HG03159 (cell line): Measurements from ENCODE around the gene MEIS2.

ENCODE experiments used
- ATAC-seq: cut with Tn5 transposase; IDR thresholded peaks from one replicate; pipeline ENCODE4 v1.9.1; 2021; ENCODE audit warnings: mild to moderate bottlenecking, moderate library complexity; ENCODE audit not compliant: unreplicated experiment

The MEIS2 gene

DNA sequence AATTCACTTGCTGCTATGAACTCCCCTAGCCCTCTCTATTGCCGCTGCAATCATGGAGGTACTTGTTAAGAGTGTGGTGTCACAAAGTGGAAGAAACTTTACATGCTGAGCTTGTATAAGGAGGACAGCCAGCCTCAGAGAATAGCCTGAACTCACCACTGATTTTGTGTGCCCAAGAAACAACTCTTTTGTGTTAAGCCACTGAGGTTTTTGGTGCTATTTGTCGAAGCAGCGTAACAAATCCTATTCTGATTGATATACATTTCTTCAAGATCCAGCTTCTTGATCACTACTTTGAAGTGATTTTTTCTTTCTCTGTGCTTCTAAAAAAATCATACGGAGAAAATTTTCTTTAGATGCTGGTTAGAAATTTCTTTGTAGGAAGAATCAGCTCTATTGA is 132.4 kb downstream of the MEIS2 start:
- ATAC-seq, result no peak

DNA sequence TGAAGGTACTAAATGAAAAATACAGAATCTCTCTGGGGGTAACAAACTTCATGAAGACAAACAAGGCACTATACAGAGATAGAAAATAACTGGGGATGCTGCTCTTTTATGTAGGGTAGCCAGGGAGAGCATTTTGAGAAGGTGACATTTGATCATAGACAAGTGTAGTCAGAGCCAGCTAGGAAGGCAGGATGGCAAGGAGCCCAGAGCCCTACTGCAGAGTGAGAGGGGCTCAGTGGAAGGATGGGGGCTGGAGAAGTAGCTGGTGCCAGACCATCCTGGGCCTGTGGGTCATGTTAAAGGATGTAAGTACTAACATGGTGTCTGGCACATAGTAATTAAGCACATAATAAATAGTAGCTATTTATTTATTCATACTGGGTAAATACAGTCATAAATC is 133.6 kb downstream of the MEIS2 start:
- ATAC-seq, result no peak

DNA sequence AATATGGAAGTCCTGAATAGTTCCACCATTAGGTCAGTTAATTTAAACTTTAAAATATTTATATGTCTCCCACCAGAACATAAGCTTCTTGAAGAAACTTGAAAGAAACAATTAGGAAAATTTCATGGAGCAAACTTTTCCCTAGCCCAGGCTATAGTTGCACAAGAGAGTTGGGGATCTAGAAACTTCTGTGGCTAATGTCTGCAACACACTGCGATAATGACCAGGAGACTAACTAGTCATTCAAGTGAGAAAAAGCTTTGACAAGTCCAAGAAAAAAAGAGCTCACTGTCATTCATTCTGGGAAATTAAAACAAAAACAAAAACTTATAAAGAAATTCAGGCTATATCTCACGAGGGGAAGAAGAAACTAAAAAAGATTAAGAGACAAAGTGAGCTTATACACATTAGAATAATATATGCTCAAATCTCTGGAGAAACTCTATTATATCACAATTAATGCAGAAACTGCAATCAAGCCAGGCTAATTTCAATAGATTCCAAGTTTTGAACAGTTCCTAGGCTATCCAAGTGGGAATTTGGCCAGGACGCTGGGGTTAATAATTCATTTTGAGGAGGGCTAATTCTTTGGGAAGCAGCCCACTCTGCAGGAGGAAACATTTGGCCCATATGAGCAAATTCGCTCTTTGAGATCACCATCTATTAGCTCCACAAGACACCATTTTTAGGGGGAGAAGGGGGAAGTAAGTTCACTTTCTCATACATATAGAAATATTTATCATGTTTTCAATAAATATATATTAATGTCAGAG is 134.6 kb downstream of the MEIS2 start:
- no peak for ATAC-seq

DNA sequence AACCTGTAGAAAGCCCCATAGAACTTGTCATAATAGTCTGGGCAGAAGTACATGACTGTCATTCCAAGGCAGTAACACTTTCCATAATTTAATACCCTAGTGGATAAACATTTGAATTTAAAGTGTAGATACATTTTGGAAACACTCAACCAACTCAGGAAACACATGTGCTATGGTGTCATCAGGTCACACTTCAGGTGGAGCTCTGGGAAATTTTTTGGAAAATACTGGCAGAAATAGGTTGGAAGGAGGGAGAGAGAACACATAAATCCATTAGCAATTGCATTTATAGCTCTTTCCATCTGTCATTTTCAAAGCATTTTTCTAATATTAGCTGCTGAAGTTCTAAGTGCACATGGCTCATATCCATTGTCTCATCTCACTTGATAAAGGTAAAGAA is 135.7 kb downstream of the MEIS2 start:
- ATAC-seq, result no peak

DNA sequence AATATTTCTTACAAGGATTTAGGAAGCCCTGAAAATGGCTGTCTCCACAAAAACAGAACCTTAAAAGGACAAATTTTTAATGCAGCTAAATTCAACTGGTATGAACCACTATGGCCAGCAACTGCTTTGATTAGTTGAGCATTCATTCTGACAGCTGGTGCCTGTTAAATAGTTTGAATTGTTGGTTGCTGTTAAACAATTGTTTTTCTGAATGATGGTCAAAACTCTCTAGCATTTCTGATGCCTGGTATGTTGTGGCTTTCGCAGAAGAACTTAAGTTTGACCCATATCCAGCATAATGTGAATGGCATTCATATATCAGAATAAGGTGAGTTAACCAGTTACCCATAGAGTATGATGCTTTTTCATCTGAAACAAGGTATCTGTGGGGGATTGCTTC is 138.4 kb downstream of the MEIS2 start:
- ATAC-seq, result no peak

DNA sequence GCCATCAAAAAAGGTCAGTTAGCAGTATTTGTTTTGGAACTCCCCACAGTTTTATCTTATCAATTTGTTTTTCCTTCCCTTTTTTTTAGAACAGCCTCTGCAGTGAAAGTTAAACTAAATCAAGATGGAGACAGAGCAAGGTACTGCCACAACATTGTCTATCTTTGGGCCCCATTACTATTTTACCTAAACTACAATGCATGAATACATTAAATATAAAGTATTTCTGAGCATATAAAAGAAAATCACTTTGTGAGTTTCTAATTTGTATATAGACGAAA is 139.5 kb downstream of the MEIS2 start:
- ATAC-seq, result no peak

DNA sequence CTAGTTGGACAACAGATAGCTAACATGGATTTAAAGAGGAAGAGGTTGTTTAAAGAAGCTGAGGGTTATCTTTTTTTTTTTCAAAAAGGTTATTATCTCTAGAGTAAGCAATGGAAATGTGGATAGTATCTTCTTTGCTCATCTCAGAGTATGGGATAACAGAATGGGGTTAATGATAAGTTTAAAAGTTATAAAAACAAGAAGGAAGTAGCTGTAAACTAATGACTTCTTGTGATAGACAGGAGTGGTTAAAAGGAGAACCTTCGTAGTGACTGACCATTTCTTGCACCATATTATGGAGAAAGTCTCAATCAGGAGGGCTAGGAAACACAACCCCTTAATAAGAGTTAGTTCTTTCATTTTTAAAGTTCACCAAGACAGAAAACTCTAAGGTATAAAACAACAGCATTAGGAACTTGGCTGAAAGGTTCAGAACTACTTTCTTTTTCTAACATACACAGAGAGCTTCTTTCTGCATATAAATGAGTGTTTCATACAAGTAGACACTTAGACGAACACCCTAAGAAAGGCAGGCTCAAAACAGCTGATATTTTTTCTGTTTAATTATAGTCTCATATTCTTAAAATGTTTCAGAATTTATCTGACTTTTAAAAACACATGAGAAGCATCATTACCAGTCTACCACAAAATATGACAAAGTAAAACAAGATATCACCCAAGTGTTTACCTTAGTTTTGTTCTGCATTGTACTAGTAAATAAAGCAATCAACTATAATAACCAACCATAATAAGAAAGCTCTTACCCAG is 140.0 kb downstream of the MEIS2 start:
- no peak for ATAC-seq

DNA sequence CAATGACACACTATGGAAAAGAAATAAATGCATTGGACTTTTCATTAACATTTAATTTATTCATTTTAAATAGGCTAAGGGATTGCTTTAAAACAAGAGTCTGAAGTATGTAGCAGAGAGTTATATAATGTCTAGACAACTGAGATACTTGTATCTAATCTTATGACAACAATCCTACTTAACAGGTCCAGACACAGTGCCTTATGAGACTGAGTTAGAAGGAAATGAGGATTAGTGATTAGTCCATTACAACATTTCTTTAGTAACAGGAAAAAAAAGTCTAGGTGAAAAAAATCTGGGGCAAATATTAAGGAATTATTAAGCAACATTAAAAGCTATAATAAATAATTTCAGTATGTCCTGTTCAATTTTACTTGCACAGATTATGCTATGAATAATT is 140.6 kb downstream of the MEIS2 start:
- ATAC-seq, result no peak

DNA sequence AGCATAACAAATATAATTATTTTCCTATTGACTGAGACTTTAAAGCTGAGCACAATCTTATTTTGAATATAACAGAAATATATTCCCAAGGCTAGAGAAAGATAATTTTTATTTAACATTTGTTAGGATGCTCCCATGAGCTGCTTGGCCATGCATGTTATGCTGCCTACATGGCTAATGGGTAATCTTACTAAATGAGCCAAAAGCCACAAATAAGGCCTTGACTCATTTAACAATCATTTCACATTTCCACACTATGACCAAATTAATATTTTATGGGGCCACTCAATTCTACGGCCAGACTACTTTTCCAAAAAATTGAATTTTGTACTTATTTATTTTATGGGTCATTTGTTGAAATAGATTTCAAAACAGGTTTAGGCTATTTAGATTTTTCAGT is 141.7 kb downstream of the MEIS2 start:
- ATAC-seq, result no peak

DNA sequence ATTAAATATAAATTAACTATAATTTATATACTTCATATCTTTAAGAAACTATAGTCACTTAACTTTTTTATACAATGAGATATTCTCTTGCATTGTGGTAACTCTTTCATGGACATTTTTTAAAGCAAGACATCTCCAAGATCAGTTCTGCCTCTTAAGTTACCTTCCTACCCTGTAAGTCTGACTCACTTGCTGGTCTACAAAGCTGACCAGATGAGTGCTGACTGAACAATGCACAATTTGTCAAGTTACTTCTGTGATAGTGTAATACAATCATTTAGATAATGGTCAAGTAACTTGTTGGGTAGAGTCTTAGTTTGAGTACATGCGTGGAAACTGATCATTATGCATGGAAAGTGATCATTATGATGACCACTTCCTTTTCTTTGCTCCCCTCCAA is 145.9 kb downstream of the MEIS2 start:
- ATAC-seq, result no peak

DNA sequence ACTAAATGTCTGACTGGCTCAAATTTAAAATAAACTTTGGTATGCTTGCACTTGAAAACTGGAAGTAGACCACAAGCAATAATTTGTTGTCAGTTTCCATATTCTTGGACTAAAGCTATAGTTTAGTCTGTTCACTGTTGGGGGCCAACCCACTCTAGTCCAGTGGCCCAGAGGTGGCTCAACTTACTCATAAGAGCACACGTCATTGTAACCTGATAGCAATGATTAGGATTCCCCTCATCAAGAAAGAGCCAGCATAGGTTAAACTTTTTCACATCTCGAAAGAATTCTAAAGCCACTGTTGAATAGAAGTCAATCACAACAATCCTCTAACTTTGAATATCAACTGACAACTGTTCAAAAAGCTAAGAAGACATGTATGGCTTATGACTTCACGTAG is 147.0 kb downstream of the MEIS2 start:
- ATAC-seq, result no peak

DNA sequence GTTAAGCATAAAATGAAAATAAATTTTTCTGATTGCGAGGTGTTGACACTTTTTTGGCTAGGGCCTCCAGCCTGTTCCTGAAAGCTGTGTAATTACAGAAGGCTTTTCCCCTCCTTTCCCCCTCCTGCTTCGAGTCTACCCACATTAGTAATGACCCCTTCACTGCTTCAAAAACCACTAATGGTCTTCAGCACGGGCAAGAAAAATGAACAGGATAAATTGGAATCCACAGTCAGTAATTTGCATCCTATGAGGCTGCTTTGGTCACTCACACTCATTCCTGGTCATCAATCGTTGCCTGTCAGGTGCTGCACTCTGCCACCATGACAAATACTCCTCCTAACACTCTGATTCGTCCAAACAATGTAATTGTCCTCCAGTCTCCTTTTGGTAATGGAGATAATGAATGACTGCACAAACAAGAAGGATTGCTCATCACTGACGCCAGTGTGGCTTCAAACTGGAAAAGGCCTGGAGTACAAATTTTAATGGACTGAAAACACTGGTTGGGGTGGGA is 148.6 kb downstream of the MEIS2 start:
- ATAC-seq, result no peak

DNA sequence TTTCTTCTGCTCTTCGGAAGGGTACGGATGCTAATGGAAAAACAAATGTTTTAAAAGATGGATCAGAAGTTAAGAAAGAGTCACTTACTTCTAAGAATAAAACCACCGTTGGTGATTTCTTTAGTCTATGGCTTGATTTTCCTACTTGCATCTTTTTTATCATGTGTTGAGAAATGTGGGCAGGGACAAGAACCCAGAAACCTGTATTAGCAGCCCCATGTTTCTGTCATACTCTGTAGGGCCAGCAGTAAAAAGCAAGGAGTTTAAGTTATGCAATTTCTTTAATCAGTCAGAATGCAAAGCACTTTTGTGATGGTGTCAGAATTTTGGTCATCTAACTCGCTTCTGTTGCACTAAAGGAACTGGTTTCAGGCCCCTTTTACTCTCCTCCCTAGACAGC is 150.0 kb downstream of the MEIS2 start:
- ATAC-seq, result no peak

DNA sequence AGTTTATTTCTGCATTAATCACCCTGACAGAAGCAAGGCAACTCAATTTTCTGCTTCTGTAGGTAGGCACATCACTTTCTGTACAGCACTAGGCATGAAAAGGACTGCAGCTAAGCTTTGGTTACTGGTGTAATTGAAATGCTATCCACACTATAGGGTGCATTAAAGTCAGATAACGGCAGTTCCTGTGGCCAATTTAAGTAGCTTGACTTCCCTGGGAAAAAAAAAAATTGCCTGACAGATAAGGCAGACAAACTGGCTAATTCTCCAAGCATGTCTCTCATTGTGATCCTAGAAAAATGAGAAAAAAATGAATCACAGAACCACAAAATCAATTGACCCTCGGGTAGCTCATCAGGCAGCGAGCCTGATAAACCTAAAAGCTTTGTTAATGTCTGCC is 151.4 kb downstream of the MEIS2 start:
- no peak for ATAC-seq

DNA sequence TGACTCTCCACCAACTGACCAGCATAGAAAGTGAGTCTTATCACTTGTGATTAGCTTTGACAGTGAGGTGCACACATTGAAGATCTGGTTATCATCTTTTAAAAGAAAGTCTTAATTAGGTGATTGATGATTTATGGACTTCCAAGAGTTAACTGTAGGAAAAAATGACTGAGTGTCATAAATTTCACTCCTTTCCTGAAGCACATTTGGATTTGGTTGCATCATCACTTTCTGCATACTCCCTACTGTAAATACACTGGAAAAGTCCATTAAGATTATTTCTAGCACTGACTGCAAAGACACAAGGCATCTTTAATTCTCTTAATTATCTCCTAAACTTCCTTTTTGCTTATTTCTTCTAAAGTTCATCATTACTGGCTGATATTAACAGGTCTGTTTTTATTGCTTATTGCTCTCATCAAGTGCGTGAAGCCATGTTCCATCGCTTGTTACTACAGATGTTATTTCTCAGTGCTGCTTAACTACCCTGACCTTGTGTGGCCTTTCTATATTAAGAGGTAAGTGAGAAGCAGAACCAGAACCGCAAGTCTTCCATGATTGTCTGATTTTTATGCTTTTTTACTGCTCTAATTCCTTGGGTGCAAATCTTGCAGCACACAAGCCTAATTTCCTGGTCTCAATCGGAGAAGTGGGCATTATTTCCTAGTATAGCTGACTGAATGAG is 153.2 kb downstream of the MEIS2 start:
- no peak for ATAC-seq

DNA sequence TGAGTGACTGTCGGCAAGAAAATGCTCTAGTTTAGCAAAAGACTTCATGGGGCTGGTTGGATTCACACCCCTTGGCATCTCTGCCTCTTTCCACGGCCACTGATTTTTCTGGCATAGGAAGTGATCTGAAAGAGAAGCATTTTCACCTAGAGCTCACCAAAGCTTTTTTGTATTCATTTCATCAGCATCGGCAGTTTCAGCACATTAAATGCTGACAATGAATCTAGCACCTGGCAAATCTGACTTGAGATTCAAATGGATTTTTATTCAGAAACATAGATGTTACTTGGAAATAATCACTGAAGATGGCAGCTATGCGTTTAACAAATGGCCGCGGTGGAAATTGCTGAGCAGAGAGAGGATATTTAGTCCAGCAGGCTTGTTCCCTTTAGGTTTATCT is 155.9 kb downstream of the MEIS2 start:
- no peak for ATAC-seq

DNA sequence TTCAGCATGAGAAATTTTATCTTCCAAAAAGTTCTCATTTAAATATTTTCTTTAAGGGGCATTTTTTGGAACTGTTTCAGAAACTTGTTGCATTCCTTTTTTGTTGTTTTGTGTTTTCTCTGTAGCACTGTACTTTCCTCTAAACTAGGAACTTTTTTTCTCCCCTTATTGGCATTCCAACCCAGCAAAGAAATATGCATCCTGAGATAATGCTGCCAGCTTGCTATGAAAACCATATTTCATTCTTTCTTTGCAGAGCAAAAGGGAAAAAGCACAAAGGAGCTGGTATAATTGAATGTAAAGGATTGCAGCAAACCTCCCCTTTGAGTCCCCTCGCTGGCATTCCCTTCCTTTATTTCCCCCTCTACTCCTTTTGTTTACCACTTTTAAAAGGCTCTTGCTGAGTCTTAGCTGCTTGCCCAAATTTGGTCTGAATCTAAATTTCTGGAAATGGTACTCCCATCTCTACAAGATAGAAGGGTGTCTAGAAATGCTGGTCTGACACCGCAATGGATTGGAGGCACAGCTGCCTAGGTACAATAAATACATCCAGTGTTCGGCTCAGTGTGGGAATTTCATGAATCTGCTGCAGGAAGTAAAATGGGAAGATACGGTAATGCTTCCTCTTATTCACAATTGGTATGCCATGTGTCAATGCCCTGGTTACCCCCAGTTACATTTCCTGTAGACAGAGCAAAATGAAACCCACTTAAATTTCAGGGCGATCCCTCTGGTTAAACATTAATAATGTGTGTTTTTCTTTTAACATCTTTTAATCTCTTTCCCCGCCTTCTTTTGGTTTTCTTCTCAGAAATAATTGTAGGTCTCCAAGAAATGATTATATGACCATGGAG is 156.6 kb downstream of the MEIS2 start:
- ATAC-seq, result no peak

DNA sequence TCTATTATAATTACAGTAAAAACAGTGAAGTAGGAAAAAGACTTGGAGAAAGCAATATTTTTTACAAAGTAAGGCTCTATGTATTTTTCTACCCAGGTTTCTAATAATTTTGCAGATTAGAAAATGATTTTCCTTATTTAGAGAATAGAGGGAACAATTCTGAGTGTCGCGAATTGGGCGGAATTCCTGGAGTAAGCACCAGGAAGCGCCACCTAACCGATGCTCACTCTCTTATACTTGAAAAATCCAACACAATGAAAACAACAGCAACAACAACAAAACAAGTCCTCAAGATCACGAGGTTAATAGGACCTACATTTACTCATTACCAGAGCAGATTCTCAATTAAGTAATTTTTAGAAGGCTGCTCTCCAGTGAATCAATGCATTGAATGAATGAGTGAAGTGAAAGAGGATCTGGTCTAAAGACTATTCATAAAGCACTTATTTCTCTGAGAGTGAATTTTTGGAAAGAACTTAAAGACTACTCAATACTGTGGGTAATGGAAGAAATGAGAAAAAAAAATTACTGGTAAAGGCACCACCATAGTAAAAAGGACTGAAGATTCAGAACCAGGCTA is 158.0 kb downstream of the MEIS2 start:
- ATAC-seq, result no peak

DNA sequence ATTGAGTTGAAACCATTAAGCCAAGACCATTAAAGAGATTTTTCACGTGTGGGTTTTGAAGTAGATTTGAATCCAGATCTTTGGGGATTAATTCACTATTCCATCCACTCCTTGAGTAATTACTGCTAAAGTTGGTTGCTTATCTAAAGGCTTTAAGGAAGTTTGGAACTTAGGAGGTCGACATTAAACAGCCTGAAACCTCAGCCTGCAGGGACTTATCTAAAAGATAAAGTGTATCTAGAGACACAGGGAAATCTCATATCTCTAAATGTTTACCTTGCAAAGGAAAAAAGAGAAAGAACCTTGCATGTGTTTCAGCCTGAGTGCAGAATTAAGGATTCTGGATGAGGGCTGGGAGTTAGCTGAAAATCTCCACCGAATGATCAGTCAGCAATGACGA is 158.6 kb downstream of the MEIS2 start:
- ATAC-seq, result no peak

DNA sequence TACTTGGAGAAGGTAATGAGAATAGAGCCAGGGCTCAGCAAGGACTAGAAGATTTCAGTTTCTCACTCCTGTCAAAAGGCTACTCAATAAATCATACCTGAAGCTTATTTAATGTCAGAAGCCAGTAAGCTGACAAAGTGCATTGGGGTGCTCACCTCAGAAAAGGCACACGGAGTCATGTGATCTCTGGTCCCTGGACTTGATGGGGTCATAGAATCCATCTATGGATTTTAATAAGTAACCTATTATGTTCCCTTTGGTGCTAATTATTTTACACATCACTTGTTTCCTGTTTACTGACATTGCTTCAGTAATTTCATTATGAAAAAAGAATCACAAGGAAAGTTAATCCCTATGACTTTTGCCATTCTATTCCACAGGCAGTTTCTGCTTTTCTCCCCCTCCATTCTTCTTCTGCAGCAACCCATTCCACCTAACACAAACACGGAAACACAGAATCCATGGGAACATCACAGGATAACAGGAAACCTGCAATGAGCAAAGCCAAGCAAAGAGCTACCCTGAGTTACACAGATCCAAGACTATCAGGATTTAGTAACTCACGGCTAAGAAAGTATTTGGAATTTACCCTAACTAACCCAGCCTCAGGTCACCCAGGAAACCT is 159.6 kb downstream of the MEIS2 start:
- no peak for ATAC-seq
